HEK293 (cell line): Measurements from ENCODE around the gene ARG2.

Experiments
- CTCF ChIA-PET: fragments of 350-600 bp; formaldehyde crosslinking; extraction: SDS; loops from one replicate; lab custom pipeline; 2021; ENCODE audit warnings: antibody characterized with exemption; lab: Yijun Ruan, JAX
- POLR2A ChIA-PET: fragments of 300-600 bp; formaldehyde crosslinking; extraction: SDS; loops from one replicate; lab custom pipeline; 2020; ENCODE audit warnings: antibody characterized with exemption, inconsistent platforms; lab: Yijun Ruan, JAX
- H3K27ac ChIP-seq: fragments of 200-500 bp; sonication (Bioruptor generic); 2 replicates; pipeline ENCODE4 v1.5.1; 2014; ENCODE audit warnings: low read depth, low read length, control low read depth, inconsistent platforms; ENCODE audit errors: extremely low read depth
- H3K36me3 ChIP-seq, 2 experiments: fragments of 200-500 bp in 1 of 2; sonication (Bioruptor generic) in 1 of 2; 1 replicate in 1 of 2; 2 replicates in 1 of 2; pipeline ENCODE4 v1.5.1; 2014 to 2017; ENCODE audit warnings: inconsistent platforms in 2 of 2, low read length in 2 of 2; ENCODE audit not compliant: control insufficient read depth in 2 of 2, insufficient read depth in 1 of 2
- H3K4me1 ChIP-seq: fragments of 200-500 bp; sonication (Bioruptor generic); 2 replicates; pipeline ENCODE4 v1.5.1; 2014; ENCODE audit warnings: mild to moderate bottlenecking, low read length, inconsistent platforms; ENCODE audit not compliant: control insufficient read depth, insufficient read depth
- H3K4me3 ChIP-seq: 2 replicates; pipeline ENCODE4 v1.5.1; 2011; ENCODE audit warnings: low read depth, mild to moderate bottlenecking, control low read depth, low read length, moderate library complexity
- H3K9me3 ChIP-seq: fragments of 200-500 bp; sonication (Bioruptor generic); 2 replicates; pipeline ENCODE4 v1.5.1; 2014; ENCODE audit warnings: low read depth, low read length, inconsistent platforms; ENCODE audit not compliant: control insufficient read depth, insufficient read depth
- OSR2 ChIP-seq: fragments of 450-650 bp; formaldehyde crosslinking; IDR thresholded peaks from 2 replicates; pipeline ENCODE4 v1.5.1; 2016; ENCODE audit warnings: missing biosample characterization, missing genetic modification characterization
- SCRT2 ChIP-seq: fragments of 450-650 bp; formaldehyde crosslinking; IDR thresholded peaks from 2 replicates; pipeline ENCODE4 v1.5.1; 2016; ENCODE audit warnings: missing biosample characterization, missing genetic modification characterization
- TRIM28 ChIP-seq: IDR thresholded peaks from 2 replicates; pipeline ENCODE4 v1.6.1; 2011; ENCODE audit warnings: low read length, control low read depth, borderline replicate concordance
- ZBTB21 ChIP-seq: fragments of 450-650 bp; formaldehyde crosslinking; IDR thresholded peaks from 2 replicates; pipeline ENCODE4 v1.5.1; 2017; ENCODE audit warnings: missing biosample characterization, missing genetic modification characterization
- ZBTB7A ChIP-seq: fragments of 450-650 bp; formaldehyde crosslinking; IDR thresholded peaks from 2 replicates; pipeline ENCODE4 v1.5.1; 2016; ENCODE audit warnings: low read depth, missing biosample characterization, missing genetic modification characterization
- ZNF133 ChIP-seq: fragments of 450-650 bp; formaldehyde crosslinking; IDR thresholded peaks from 2 replicates; pipeline ENCODE4 v1.5.1; 2016; ENCODE audit warnings: missing biosample characterization, missing genetic modification characterization
- ZNF549 ChIP-seq: fragments of 450-650 bp; IDR thresholded peaks from 2 replicates; pipeline ENCODE4 v1.5.1; 2018; ENCODE audit warnings: missing biosample characterization, missing genetic modification characterization, mild to moderate bottlenecking, inconsistent platforms, moderate library complexity
- ZNF555 ChIP-seq: fragments of 450-650 bp; formaldehyde crosslinking; conservative IDR thresholded peaks from 2 replicates; pipeline ENCODE4 v1.5.1; 2017; ENCODE audit warnings: missing biosample characterization, mild to moderate bottlenecking, missing genetic modification characterization, inconsistent platforms
- ZNF560 ChIP-seq: fragments of 450-650 bp; formaldehyde crosslinking; IDR thresholded peaks from 2 replicates; pipeline ENCODE4 v1.5.1; 2017; ENCODE audit warnings: missing biosample characterization, missing genetic modification characterization, borderline replicate concordance
- ZNF707 ChIP-seq: fragments of 450-650 bp; formaldehyde crosslinking; IDR thresholded peaks from 2 replicates; pipeline ENCODE4 v1.5.1; 2016; ENCODE audit warnings: missing biosample characterization, missing genetic modification characterization
- ZNF76 ChIP-seq: fragments of 450-650 bp; formaldehyde crosslinking; IDR thresholded peaks from 2 replicates; pipeline ENCODE4; 2016; ENCODE audit warnings: low read depth, missing biosample characterization, missing genetic modification characterization, borderline replicate concordance
- TF ChIP-seq, protein P1 (sequence below): IDR thresholded peaks from 2 replicates; pipeline ENCODE4 v1.6.1; 2011; ENCODE audit warnings: mild to moderate bottlenecking, low read depth, low read length, borderline replicate concordance
- TF ChIP-seq, protein P2 (sequence below): fragments of 450-650 bp; formaldehyde crosslinking; IDR thresholded peaks from 2 replicates; pipeline ENCODE4 v1.5.1; 2016; ENCODE audit warnings: missing biosample characterization, missing genetic modification characterization
- TF ChIP-seq, protein P3 (sequence below): fragments of 450-650 bp; formaldehyde crosslinking; IDR thresholded peaks from 2 replicates; pipeline ENCODE4 v1.5.1; 2016; ENCODE audit warnings: missing biosample characterization, missing genetic modification characterization, low read depth
- TF ChIP-seq, protein P4 (sequence below): fragments of 450-650 bp; IDR thresholded peaks from 2 replicates; pipeline ENCODE4 v1.5.1; 2018; ENCODE audit warnings: missing biosample characterization, missing genetic modification characterization
- TF ChIP-seq, protein P5 (sequence below): fragments of 450-650 bp; formaldehyde crosslinking; IDR thresholded peaks from 2 replicates; pipeline ENCODE4 v1.5.1; 2016; ENCODE audit warnings: missing biosample characterization, missing genetic modification characterization
- TF ChIP-seq, protein P6 (sequence below): fragments of 450-650 bp; formaldehyde crosslinking; conservative IDR thresholded peaks from 2 replicates; pipeline ENCODE4 v1.5.1; 2016; ENCODE audit warnings: low read depth, missing biosample characterization, missing genetic modification characterization

The ARG2 gene

DNA sequence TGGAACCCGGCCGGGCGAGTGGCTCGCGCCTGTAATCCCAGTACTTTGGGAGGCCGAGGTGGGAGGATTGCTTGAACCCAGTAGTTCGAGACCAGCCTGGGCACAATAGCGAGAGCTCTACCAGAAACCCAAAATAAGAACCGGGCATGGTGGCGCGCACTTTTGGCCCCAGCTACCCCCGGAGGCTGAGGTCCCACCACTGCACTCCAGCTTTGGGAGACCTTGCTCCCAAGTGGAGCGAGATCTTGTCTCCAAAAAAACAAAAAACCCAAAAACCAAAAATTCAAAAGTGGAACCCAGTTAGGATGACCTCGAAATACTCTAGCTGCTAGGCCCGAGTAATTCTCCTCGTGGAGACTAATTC, 55.5 kb downstream of the ARG2 start:
- H3K9me3 ChIP-seq: no peaks in the 10 kb centered on the region
- ChIA-PET CTCF (interaction anchor here (0.7 to 1.3 kb wide), 4 partner anchors 28 to 184 kb away, joined by 3 to 7 read pairs (median 4); no protein-coding TSS in a partner anchor), POLR2A (interaction anchor here (1.3 to 2.9 kb wide), 2 partner anchors 20 to 27 kb away, joined by 3 to 15 read pairs; partner anchors contain the start of genes RDH11 and RDH12)
- TF ChIP-seq ZNF76 (tag by site-specific recombination) (no peak), TRIM28 (no peak)
- peaks cover 12% of the 10 kb centered on the region for H3K4me1 ChIP-seq
- peak overlapping the region; percentile 98 for H3K4me3 ChIP-seq
- peaks cover 23 to 27% of the 10 kb centered on the region in 2 experiments for H3K36me3 ChIP-seq
- H3K27ac ChIP-seq: peak overlapping the region; percentile 97

DNA sequence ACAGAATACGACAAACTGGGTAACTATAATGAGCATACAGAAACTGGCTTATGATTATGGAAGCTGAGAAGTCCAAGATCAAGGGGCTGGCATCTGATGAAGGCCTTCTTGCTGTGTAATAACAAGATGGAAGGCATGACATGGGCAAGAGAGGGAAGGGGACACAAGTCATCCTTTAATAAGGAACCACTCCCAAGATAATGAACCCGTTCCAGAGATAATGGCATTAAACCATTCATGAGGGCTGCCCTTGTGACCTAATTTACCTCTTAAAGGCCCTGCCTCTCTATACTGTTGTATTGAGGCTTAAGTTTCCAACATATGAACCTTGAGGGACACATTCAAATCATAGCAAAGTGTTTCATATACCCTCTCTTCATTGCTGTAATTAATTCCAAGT, 59.3 kb downstream of the ARG2 start:
- no peaks in the 10 kb centered on the region for H3K4me1 ChIP-seq
- TF ChIP-seq, protein P1, sequence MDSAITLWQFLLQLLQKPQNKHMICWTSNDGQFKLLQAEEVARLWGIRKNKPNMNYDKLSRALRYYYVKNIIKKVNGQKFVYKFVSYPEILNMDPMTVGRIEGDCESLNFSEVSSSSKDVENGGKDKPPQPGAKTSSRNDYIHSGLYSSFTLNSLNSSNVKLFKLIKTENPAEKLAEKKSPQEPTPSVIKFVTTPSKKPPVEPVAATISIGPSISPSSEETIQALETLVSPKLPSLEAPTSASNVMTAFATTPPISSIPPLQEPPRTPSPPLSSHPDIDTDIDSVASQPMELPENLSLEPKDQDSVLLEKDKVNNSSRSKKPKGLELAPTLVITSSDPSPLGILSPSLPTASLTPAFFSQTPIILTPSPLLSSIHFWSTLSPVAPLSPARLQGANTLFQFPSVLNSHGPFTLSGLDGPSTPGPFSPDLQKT: no peak
- no peak for TF ChIP-seq SCRT2 (tag by site-specific recombination)
- no peak for TF ChIP-seq ZNF555 (tag by site-specific recombination)
- TF ChIP-seq ZNF133: no peak
- TF ChIP-seq, protein P2, sequence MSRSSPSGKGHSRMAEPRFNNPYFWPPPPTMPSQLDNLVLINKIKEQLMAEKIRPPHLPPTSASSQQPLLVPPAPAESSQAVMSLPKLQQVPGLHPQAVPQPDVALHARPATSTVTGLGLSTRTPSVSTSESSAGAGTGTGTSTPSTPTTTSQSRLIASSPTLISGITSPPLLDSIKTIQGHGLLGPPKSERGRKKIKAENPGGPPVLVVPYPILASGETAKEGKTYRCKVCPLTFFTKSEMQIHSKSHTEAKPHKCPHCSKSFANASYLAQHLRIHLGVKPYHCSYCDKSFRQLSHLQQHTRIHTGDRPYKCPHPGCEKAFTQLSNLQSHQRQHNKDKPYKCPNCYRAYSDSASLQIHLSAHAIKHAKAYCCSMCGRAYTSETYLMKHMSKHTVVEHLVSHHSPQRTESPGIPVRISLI: no peak
- TF ChIP-seq, protein P3, sequence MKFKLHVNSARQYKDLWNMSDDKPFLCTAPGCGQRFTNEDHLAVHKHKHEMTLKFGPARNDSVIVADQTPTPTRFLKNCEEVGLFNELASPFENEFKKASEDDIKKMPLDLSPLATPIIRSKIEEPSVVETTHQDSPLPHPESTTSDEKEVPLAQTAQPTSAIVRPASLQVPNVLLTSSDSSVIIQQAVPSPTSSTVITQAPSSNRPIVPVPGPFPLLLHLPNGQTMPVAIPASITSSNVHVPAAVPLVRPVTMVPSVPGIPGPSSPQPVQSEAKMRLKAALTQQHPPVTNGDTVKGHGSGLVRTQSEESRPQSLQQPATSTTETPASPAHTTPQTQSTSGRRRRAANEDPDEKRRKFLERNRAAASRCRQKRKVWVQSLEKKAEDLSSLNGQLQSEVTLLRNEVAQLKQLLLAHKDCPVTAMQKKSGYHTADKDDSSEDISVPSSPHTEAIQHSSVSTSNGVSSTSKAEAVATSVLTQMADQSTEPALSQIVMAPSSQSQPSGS (tag by site-specific recombination): no peak
- TF ChIP-seq ZNF560 (tag by site-specific recombination): no peak
- TF ChIP-seq, protein P4, sequence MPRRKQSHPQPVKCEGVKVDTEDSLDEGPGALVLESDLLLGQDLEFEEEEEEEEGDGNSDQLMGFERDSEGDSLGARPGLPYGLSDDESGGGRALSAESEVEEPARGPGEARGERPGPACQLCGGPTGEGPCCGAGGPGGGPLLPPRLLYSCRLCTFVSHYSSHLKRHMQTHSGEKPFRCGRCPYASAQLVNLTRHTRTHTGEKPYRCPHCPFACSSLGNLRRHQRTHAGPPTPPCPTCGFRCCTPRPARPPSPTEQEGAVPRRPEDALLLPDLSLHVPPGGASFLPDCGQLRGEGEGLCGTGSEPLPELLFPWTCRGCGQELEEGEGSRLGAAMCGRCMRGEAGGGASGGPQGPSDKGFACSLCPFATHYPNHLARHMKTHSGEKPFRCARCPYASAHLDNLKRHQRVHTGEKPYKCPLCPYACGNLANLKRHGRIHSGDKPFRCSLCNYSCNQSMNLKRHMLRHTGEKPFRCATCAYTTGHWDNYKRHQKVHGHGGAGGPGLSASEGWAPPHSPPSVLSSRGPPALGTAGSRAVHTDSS (tag by site-specific recombination): no peak
- TF ChIP-seq OSR2 (tag by site-specific recombination): no peak
- no peak overlapping the region for H3K27ac ChIP-seq
- H3K4me3 ChIP-seq: no peak overlapping the region
- H3K9me3 ChIP-seq: no peaks in the 10 kb centered on the region
- CTCF ChIA-PET: no interaction called here
- H3K36me3 ChIP-seq: peaks cover 57 to 61% of the 10 kb centered on the region in 2 experiments
- POLR2A ChIA-PET: no interaction called here

DNA sequence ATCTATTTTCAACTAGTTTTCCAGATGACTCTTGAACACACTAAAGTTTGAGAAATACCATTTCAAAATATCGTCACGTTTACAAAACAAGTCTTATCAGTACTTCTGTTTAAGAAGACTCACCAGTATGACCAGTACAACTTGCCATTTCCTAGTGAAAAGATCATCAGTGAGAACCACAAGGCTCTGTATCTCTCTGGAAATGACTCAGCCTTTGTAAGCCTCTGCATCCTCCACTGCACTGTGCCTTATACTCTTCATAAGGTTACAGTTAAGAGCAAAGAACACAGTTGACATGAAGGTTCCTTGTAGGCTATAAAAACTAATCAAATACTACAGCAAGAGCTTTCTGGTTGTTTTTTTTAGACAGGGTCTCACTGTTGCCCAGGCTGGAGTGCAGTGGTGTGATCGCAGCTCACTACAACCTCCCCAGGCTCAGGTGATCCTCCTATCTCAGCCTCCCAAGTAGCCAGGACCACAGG, 60.4 kb downstream of the ARG2 start:
- Histone ChIP-seq H3K4me3 (no peak overlapping the region), H3K9me3 (no peaks in the 10 kb centered on the region), H3K27ac (no peak overlapping the region), H3K36me3 (peaks cover 68 to 71% of the 10 kb centered on the region in 2 experiments), H3K4me1 (no peaks in the 10 kb centered on the region)
- POLR2A ChIA-PET: interaction anchor here (0.7 kb wide), 1 partner anchor 15 kb away, joined by 3 read pairs; the partner anchor contains the start of gene RDH11
- CTCF ChIA-PET: interaction anchor here (1.2 to 1.5 kb wide), 2 partner anchors 153 to 254 kb away, joined by 3 read pairs; no protein-coding TSS in a partner anchor
- TF ChIP-seq, protein P5, sequence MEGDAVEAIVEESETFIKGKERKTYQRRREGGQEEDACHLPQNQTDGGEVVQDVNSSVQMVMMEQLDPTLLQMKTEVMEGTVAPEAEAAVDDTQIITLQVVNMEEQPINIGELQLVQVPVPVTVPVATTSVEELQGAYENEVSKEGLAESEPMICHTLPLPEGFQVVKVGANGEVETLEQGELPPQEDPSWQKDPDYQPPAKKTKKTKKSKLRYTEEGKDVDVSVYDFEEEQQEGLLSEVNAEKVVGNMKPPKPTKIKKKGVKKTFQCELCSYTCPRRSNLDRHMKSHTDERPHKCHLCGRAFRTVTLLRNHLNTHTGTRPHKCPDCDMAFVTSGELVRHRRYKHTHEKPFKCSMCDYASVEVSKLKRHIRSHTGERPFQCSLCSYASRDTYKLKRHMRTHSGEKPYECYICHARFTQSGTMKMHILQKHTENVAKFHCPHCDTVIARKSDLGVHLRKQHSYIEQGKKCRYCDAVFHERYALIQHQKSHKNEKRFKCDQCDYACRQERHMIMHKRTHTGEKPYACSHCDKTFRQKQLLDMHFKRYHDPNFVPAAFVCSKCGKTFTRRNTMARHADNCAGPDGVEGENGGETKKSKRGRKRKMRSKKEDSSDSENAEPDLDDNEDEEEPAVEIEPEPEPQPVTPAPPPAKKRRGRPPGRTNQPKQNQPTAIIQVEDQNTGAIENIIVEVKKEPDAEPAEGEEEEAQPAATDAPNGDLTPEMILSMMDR: no peak
- TF ChIP-seq, protein P6, sequence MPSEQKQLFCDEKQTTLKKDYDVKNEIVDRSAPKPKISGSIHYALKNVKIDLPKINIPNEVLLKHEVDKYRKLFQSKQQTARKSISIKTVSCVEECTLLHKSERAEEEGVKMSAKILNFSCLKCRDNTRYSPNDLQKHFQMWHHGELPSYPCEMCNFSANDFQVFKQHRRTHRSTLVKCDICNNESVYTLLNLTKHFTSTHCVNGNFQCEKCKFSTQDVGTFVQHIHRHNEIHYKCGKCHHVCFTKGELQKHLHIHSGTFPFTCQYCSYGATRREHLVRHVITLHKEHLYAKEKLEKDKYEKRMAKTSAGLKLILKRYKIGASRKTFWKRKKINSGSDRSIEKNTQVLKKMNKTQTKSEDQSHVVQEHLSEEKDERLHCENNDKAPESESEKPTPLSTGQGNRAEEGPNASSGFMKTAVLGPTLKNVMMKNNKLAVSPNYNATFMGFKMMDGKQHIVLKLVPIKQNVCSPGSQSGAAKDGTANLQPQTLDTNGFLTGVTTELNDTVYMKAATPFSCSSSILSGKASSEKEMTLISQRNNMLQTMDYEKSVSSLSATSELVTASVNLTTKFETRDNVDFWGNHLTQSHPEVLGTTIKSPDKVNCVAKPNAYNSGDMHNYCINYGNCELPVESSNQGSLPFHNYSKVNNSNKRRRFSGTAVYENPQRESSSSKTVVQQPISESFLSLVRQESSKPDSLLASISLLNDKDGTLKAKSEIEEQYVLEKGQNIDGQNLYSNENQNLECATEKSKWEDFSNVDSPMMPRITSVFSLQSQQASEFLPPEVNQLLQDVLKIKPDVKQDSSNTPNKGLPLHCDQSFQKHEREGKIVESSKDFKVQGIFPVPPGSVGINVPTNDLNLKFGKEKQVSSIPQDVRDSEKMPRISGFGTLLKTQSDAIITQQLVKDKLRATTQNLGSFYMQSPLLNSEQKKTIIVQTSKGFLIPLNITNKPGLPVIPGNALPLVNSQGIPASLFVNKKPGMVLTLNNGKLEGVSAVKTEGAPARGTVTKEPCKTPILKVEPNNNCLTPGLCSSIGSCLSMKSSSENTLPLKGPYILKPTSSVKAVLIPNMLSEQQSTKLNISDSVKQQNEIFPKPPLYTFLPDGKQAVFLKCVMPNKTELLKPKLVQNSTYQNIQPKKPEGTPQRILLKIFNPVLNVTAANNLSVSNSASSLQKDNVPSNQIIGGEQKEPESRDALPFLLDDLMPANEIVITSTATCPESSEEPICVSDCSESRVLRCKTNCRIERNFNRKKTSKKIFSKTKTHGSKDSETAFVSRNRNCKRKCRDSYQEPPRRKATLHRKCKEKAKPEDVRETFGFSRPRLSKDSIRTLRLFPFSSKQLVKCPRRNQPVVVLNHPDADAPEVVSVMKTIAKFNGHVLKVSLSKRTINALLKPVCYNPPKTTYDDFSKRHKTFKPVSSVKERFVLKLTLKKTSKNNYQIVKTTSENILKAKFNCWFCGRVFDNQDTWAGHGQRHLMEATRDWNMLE (tag by site-specific recombination): no peak
- no peak for TF ChIP-seq ZNF707 (tag by site-specific recombination)
- TF ChIP-seq ZNF549 (tag by site-specific recombination): no peak
- no peak for TF ChIP-seq ZBTB7A (tag by site-specific recombination)
- TF ChIP-seq ZBTB21 (tag by site-specific recombination): no peak
